Measurements from ENCODE around the gene CACNB1.

Gene CACNB1

GRCh38 chr17:39192901-39193300 lies 4.6 kb downstream of the CACNB1 start:
- H3K4me1 ChIP-seq (ENCODE audit: control insufficient read depth in 1 of 2, insufficient read depth in 2 of 2, low read length in 2 of 2) = peaks cover 10 to 12% of the 10 kb centered on the region in 2 donors
- no peaks in the 10 kb centered on the region for H3K27me3 ChIP-seq (ENCODE audit: control insufficient read depth in 1 of 2, insufficient read depth in 2 of 2, low read length in 2 of 2)
- H3K9me3 ChIP-seq (ENCODE audit: control insufficient read depth in 1 of 2, low read length in 2 of 2) = no peaks in the 10 kb centered on the region
- peaks cover 0 to 10% of the 10 kb centered on the region in 2 donors for H3K36me3 ChIP-seq (ENCODE audit: control insufficient read depth in 1 of 2, insufficient read depth in 2 of 2, low read length in 2 of 2)
- no peak overlapping the region for H3K27ac ChIP-seq (ENCODE audit: low read depth, low read length)
- no peak overlapping the region for H3K9ac ChIP-seq (ENCODE audit: low read depth in 1 of 2, low read length in 2 of 2)
- no peak overlapping the region for H3K4me3 ChIP-seq (ENCODE audit: low read depth in 1 of 2, low read length in 2 of 2)

- Histone ChIP-seq H3K4me3 (ENCODE audit: low read depth in 1 of 2, low read length in 2 of 2) (no peak overlapping the region), H3K9me3 (ENCODE audit: control insufficient read depth in 1 of 2, low read length in 2 of 2) (no peaks in the 10 kb centered on the region), H3K27me3 (ENCODE audit: control insufficient read depth in 1 of 2, insufficient read depth in 2 of 2, low read length in 2 of 2) (no peaks in the 10 kb centered on the region), H3K4me1 (ENCODE audit: control insufficient read depth in 1 of 2, insufficient read depth in 2 of 2, low read length in 2 of 2) (peaks cover 8 to 12% of the 10 kb centered on the region in 2 donors), H3K27ac (ENCODE audit: low read depth, low read length) (no peak overlapping the region), H3K9ac (ENCODE audit: low read depth in 1 of 2, low read length in 2 of 2) (no peak overlapping the region), H3K36me3 (ENCODE audit: control insufficient read depth in 1 of 2, insufficient read depth in 2 of 2, low read length in 2 of 2) (peaks cover 0 to 16% of the 10 kb centered on the region in 2 donors)
Measured at GRCh38 chr17:39191750-39192510, 5.5 kb downstream of the CACNB1 start.

GRCh38 chr17:39187152-39187830 lies 10.2 kb downstream of the CACNB1 start:
- Histone ChIP-seq H3K9me3 (ENCODE audit: control insufficient read depth in 1 of 2, low read length in 2 of 2) (no peaks in the 10 kb centered on the region), H3K4me3 (ENCODE audit: low read depth in 1 of 2, low read length in 2 of 2) (no peak overlapping the region), H3K9ac (ENCODE audit: low read depth in 1 of 2, low read length in 2 of 2) (no peak overlapping the region), H3K27ac (ENCODE audit: low read depth, low read length) (no peak overlapping the region), H3K27me3 (ENCODE audit: control insufficient read depth in 1 of 2, insufficient read depth in 2 of 2, low read length in 2 of 2) (no peaks in the 10 kb centered on the region), H3K4me1 (ENCODE audit: control insufficient read depth in 1 of 2, insufficient read depth in 2 of 2, low read length in 2 of 2) (no peaks in the 10 kb centered on the region), H3K36me3 (ENCODE audit: control insufficient read depth in 1 of 2, insufficient read depth in 2 of 2, low read length in 2 of 2) (peaks cover 0 to 36% of the 10 kb centered on the region in 2 donors)

- Histone ChIP-seq H3K36me3 (ENCODE audit: control insufficient read depth in 1 of 2, insufficient read depth in 2 of 2, low read length in 2 of 2) (peaks cover 0 to 34% of the 10 kb centered on the region in 2 donors), H3K27ac (ENCODE audit: low read depth, low read length) (no peak overlapping the region), H3K9ac (ENCODE audit: low read depth in 1 of 2, low read length in 2 of 2) (no peak overlapping the region), H3K9me3 (ENCODE audit: control insufficient read depth in 1 of 2, low read length in 2 of 2) (no peaks in the 10 kb centered on the region), H3K4me3 (ENCODE audit: low read depth in 1 of 2, low read length in 2 of 2) (no peak overlapping the region), H3K27me3 (ENCODE audit: control insufficient read depth in 1 of 2, insufficient read depth in 2 of 2, low read length in 2 of 2) (no peaks in the 10 kb centered on the region), H3K4me1 (ENCODE audit: control insufficient read depth in 1 of 2, insufficient read depth in 2 of 2, low read length in 2 of 2) (no peaks in the 10 kb centered on the region)
Measured at GRCh38 chr17:39186481-39187002, 10.9 kb downstream of the CACNB1 start.

- H3K27me3 ChIP-seq (ENCODE audit: control insufficient read depth in 1 of 2, insufficient read depth in 2 of 2, low read length in 2 of 2) = no peaks in the 10 kb centered on the region
- H3K4me3 ChIP-seq (ENCODE audit: low read depth in 1 of 2, low read length in 2 of 2) = no peak overlapping the region
- H3K27ac ChIP-seq (ENCODE audit: low read depth, low read length) = no peak overlapping the region
- H3K9me3 ChIP-seq (ENCODE audit: control insufficient read depth in 1 of 2, low read length in 2 of 2) = no peaks in the 10 kb centered on the region
- H3K36me3 ChIP-seq (ENCODE audit: control insufficient read depth in 1 of 2, insufficient read depth in 2 of 2, low read length in 2 of 2) = peaks cover 0 to 34% of the 10 kb centered on the region in 2 donors
- H3K9ac ChIP-seq (ENCODE audit: low read depth in 1 of 2, low read length in 2 of 2) = no peak overlapping the region
- peaks cover 0 to under 1% of the 10 kb centered on the region in 2 donors for H3K4me1 ChIP-seq (ENCODE audit: control insufficient read depth in 1 of 2, insufficient read depth in 2 of 2, low read length in 2 of 2)
Measured at GRCh38 chr17:39183720-39184119, 13.7 kb downstream of the CACNB1 start.

GRCh38 chr17:39183045-39183444 lies 14.4 kb downstream of the CACNB1 start:
- peaks cover 0 to 4% of the 10 kb centered on the region in 2 donors for H3K4me1 ChIP-seq (ENCODE audit: control insufficient read depth in 1 of 2, insufficient read depth in 2 of 2, low read length in 2 of 2)
- no peaks in the 10 kb centered on the region for H3K9me3 ChIP-seq (ENCODE audit: control insufficient read depth in 1 of 2, low read length in 2 of 2)
- H3K4me3 ChIP-seq (ENCODE audit: low read depth in 1 of 2, low read length in 2 of 2) = no peak overlapping the region
- H3K27ac ChIP-seq (ENCODE audit: low read depth, low read length) = no peak overlapping the region
- no peak overlapping the region for H3K9ac ChIP-seq (ENCODE audit: low read depth in 1 of 2, low read length in 2 of 2)
- no peaks in the 10 kb centered on the region for H3K27me3 ChIP-seq (ENCODE audit: control insufficient read depth in 1 of 2, insufficient read depth in 2 of 2, low read length in 2 of 2)
- H3K36me3 ChIP-seq (ENCODE audit: control insufficient read depth in 1 of 2, insufficient read depth in 2 of 2, low read length in 2 of 2) = peaks cover 0 to 34% of the 10 kb centered on the region in 2 donors

GRCh38 chr17:39181303-39181702 lies 16.2 kb downstream of the CACNB1 start:
- H3K27ac ChIP-seq (ENCODE audit: low read depth, low read length) = no peak overlapping the region
- H3K27me3 ChIP-seq (ENCODE audit: control insufficient read depth in 1 of 2, insufficient read depth in 2 of 2, low read length in 2 of 2) = no peaks in the 10 kb centered on the region
- H3K4me3 ChIP-seq (ENCODE audit: low read depth in 1 of 2, low read length in 2 of 2) = no peak overlapping the region
- peaks cover under 1 to 10% of the 10 kb centered on the region in 2 donors for H3K4me1 ChIP-seq (ENCODE audit: control insufficient read depth in 1 of 2, insufficient read depth in 2 of 2, low read length in 2 of 2)
- peaks cover 0 to 24% of the 10 kb centered on the region in 2 donors for H3K36me3 ChIP-seq (ENCODE audit: control insufficient read depth in 1 of 2, insufficient read depth in 2 of 2, low read length in 2 of 2)
- no peak overlapping the region for H3K9ac ChIP-seq (ENCODE audit: low read depth in 1 of 2, low read length in 2 of 2)
- no peaks in the 10 kb centered on the region for H3K9me3 ChIP-seq (ENCODE audit: control insufficient read depth in 1 of 2, low read length in 2 of 2)

- H3K36me3 ChIP-seq (ENCODE audit: control insufficient read depth in 1 of 2, insufficient read depth in 2 of 2, low read length in 2 of 2) = peaks cover 0 to 8% of the 10 kb centered on the region in 2 donors
- no peak overlapping the region for H3K9ac ChIP-seq (ENCODE audit: low read depth in 1 of 2, low read length in 2 of 2)
- peaks cover 13 to 24% of the 10 kb centered on the region in 2 donors for H3K4me1 ChIP-seq (ENCODE audit: control insufficient read depth in 1 of 2, insufficient read depth in 2 of 2, low read length in 2 of 2)
- H3K27ac ChIP-seq (ENCODE audit: low read depth, low read length) = no peak overlapping the region
- H3K27me3 ChIP-seq (ENCODE audit: control insufficient read depth in 1 of 2, insufficient read depth in 2 of 2, low read length in 2 of 2) = no peaks in the 10 kb centered on the region
- no peaks in the 10 kb centered on the region for H3K9me3 ChIP-seq (ENCODE audit: control insufficient read depth in 1 of 2, low read length in 2 of 2)
- H3K4me3 ChIP-seq (ENCODE audit: low read depth in 1 of 2, low read length in 2 of 2) = no peak overlapping the region
Measured at GRCh38 chr17:39178536-39178935, 18.9 kb downstream of the CACNB1 start.

GRCh38 chr17:39177256-39177655 lies 20.2 kb downstream of the CACNB1 start:
- no peaks in the 10 kb centered on the region for H3K27me3 ChIP-seq (ENCODE audit: control insufficient read depth in 1 of 2, insufficient read depth in 2 of 2, low read length in 2 of 2)
- H3K4me3 ChIP-seq (ENCODE audit: low read depth in 1 of 2, low read length in 2 of 2) = no peak overlapping the region
- no peak overlapping the region for H3K9ac ChIP-seq (ENCODE audit: low read depth in 1 of 2, low read length in 2 of 2)
- H3K36me3 ChIP-seq (ENCODE audit: control insufficient read depth in 1 of 2, insufficient read depth in 2 of 2, low read length in 2 of 2) = no peaks in the 10 kb centered on the region
- H3K4me1 ChIP-seq (ENCODE audit: control insufficient read depth in 1 of 2, insufficient read depth in 2 of 2, low read length in 2 of 2) = peaks cover 13 to 24% of the 10 kb centered on the region in 2 donors
- no peaks in the 10 kb centered on the region for H3K9me3 ChIP-seq (ENCODE audit: control insufficient read depth in 1 of 2, low read length in 2 of 2)
- H3K27ac ChIP-seq (ENCODE audit: low read depth, low read length) = no peak overlapping the region

- H3K36me3 ChIP-seq (ENCODE audit: control insufficient read depth in 1 of 2, insufficient read depth in 2 of 2, low read length in 2 of 2) = no peaks in the 10 kb centered on the region
- no peaks in the 10 kb centered on the region for H3K27me3 ChIP-seq (ENCODE audit: control insufficient read depth in 1 of 2, insufficient read depth in 2 of 2, low read length in 2 of 2)
- no peak overlapping the region for H3K27ac ChIP-seq (ENCODE audit: low read depth, low read length)
- H3K4me1 ChIP-seq (ENCODE audit: control insufficient read depth in 1 of 2, insufficient read depth in 2 of 2, low read length in 2 of 2) = peaks cover 13 to 24% of the 10 kb centered on the region in 2 donors
- peak overlapping the region in 1 of 2 donors; percentile 54 for H3K4me3 ChIP-seq (ENCODE audit: low read depth in 1 of 2, low read length in 2 of 2)
- no peak overlapping the region for H3K9ac ChIP-seq (ENCODE audit: low read depth in 1 of 2, low read length in 2 of 2)
- no peaks in the 10 kb centered on the region for H3K9me3 ChIP-seq (ENCODE audit: control insufficient read depth in 1 of 2, low read length in 2 of 2)
Measured at GRCh38 chr17:39175695-39176093, 21.8 kb downstream of the CACNB1 start.

Measured in duodenal mucosa (tissue), 2 donors.